GM12801 (cell line): ENCODE results near the gene TERT.

Source experiments
- TF ChIP-seq, protein P1 (sequence below): IDR thresholded peaks from one replicate; pipeline ENCODE4 v1.5.1; 2011; ENCODE audit warnings: control low read depth; ENCODE audit not compliant: insufficient read length; ENCODE audit errors: extremely low read depth

TERT gene

DNA sequence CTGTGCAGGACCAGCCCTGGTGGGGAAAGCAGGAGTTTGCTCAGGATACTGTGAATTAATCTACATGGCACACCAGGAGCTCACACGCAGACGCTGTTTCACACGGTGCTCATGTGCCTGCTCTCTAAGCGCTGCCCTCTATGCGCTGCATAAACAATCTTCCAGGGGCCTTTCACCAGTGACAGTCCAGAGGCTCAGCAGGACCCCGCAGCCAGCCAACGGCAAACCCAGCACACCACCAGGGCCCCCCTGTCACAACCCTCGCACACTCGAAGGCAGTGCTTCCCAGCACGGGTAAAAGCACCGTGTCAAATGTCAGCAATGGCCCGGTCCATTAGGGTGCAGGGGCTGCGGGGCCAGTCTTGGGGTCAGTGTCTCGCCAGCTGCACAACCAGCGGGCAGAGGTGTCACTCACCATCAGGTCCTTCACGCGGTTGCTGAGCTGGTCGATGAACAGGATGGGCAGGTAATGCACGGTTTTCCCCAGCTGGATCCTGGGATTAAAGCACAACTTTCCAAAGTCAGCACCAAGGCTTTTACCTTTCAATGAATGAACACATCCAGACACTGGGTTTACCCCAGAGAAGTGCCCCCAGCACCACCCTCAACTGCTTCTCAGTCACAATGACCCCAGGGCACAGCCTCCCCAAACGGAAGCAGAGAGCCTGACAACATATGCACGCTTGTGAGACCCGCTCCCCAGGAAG, 42.8 kb upstream of the TERT start:
- TF ChIP-seq, protein P1, sequence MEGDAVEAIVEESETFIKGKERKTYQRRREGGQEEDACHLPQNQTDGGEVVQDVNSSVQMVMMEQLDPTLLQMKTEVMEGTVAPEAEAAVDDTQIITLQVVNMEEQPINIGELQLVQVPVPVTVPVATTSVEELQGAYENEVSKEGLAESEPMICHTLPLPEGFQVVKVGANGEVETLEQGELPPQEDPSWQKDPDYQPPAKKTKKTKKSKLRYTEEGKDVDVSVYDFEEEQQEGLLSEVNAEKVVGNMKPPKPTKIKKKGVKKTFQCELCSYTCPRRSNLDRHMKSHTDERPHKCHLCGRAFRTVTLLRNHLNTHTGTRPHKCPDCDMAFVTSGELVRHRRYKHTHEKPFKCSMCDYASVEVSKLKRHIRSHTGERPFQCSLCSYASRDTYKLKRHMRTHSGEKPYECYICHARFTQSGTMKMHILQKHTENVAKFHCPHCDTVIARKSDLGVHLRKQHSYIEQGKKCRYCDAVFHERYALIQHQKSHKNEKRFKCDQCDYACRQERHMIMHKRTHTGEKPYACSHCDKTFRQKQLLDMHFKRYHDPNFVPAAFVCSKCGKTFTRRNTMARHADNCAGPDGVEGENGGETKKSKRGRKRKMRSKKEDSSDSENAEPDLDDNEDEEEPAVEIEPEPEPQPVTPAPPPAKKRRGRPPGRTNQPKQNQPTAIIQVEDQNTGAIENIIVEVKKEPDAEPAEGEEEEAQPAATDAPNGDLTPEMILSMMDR = no peak

DNA sequence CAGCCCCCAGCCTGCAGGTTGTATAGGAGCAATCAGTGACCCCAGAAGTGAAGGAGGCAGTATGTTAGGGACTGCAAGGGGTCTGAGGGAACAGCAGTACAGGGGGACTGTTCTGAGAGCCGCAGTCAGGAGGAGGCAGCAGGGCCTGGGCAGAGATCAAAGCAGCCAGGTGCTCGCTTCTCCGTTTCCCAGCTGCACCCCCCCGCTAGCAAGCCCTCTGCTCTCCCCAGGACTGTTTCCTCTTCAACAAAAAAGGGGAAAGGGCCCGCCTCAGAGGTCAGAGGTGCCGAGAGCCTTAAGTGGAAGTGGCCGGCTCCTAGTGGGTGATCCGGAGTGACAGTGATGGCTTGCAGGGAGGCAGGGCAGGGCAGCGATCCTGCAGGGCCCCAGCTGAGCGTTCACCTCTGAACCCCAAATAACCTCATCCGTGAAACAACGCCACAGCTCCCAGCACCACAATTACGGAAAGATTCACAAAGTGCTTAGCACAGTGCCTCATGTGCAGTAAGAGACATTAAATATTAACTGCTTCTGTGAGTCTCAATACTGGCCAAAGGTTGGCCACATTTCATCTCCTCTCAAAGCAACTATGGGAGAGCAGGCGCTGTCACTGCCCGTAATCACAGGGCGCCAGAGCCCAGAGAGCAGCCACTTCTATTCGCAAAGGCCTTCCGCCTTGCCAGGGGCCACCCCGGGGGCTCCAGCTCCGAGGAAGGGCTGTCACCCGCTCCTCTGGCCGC, 42.1 kb upstream of the TERT start:
- TF ChIP-seq, protein P1 = no peak

DNA sequence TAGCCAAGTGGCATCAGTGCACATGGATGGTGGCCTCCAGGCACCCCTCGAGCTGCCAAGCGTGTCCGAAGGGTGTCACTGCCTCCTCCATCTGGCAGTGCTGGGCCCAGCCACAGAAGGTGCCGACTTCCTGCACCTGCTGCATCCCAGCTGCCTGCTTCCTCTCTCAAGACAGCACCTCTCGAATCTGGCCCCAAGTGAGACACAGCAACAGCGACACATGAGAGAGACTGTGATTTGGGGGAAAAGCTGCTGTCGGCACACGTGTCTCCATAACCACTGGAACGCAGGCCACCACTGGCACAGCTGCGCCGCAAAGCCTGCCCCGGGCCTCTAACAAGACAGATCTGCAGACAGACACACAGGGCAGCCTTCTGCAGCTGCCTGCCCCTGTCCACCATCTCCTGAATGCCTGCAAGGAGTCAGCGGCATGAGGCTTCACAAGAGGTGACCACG, 41.3 kb upstream of the TERT start:
- TF ChIP-seq, protein P1 = no peak

DNA sequence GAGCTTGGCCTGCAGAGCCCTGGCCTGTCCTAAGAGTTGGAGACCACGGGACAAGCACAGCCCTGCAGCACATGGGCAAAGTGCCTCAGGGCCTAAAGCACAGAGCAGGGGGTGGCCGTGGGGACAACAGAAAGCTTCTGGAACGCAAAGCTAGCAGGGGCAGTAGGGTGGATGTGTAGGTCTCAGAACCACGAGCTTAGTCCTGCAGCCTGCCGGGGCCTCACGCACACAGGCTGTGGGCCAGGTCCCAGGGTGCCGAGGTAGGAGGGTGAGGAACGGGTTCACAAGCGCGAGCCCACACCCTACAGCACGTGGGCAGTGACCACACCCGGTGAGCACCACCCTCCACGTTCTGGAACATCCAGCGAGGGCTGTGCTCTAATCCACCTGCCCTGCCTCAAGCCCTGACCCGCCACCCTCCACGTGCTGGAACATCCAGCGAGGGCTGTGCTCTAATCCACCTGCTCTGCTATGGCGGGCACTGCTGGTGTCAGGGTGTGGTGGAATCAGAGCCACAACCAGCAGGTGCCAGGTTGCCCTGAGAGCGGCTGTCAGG, 40.8 kb upstream of the TERT start:
- TF ChIP-seq, protein P1 = no peak

DNA sequence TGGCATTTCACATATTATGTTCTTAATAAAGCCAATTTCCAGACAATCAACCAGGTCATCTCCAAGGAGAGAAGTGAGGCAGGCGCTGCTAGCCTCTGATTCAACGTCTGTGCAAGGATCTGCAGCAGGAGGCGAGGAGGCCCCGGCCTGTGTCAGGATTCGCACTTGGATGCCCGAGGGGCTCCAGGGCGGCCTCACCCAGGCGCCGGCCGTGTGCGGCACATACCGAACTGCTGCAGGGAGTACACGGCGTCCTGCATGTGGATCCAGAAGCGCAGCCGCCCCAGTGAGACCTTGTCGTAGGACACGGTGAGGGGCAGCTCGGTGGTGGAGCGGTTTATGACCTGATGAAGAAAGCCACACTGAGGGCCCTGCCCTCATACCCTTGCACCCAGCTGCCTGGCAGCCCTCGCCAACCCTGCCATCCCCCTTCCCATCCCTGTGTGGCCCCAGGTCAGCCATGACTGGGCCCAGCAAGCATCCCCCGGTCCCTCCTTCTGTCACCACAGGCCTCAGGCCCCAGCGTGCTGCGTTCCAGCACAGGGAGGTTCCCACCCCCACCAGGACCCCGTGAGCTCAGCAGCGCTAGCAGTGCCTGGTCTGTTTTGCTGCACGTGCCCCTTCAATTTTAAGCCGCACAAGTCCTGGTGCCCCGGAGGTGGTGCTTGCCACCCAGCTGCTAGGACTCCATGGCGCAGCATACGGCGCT, 40.1 kb upstream of the TERT start:
- TF ChIP-seq, protein P1 = no peak

DNA sequence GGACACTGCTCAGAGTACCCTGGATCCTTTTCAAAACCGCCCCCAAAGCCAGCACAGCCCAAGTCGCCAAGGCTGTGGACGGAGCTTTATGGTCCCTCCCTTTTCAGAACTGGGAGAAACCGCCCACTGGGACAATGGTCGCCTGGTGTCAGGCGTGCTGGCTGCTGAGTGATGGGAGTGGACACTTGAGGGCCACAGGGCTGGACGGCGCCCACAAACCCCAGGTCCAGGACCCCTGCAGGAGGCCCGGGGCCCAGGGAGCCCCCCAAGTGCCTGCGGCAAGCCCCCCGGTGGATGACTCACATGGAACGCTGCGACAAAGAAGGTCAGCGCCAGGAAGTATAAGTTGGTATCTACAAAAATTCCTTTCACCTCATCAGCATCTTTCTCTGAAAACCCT, 39.1 kb upstream of the TERT start:
- TF ChIP-seq, protein P1 = no peak

DNA sequence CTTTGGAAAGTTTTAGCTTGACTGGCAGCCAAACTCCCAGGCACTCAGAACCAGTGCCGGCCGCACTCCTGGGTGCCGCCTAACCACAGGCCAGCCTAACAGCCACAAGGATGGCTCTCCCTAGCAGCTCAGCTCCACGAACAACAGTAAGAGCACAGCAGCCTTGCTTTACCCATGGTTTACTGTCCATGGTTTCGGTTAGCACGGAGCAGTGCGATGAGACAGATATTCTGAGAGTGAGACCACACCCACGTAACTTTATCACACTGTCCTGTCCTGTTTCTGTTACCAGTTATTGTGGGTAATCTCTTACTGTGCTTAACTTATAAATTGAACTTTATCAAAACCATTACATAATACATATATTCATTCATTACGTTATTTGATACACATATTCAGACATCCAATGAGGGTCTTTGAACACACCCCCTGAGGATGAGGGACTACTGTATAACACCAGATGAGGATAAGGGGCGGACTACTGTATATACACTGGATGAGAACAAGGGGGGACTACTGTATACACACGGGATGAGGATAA, 37.7 kb upstream of the TERT start:
- TF ChIP-seq, protein P1 = no peak
